GM12878 (cell line): ENCODE measurements around the gene THADA.

Experiments
- CEBPB ChIP-seq, 2 experiments: fragments of 150-350 bp in 1 of 2; IDR thresholded peaks; 2 replicates each; pipeline ENCODE4 v1.6.1; 2012 to 2014; ENCODE audit warnings: low read depth in 2 of 2, low read length in 2 of 2, borderline replicate concordance in 1 of 2, inconsistent platforms in 1 of 2
- GABPA ChIP-seq: IDR thresholded peaks from 2 replicates; pipeline ENCODE4 v1.6.1; 2014; ENCODE audit warnings: antibody characterized with exemption, low read depth, mild to moderate bottlenecking, inconsistent platforms
- MYC ChIP-seq: IDR thresholded peaks from 2 replicates; pipeline ENCODE4 v1.6.1; 2011; ENCODE audit warnings: mild to moderate bottlenecking, low read length, moderate library complexity, inconsistent platforms; ENCODE audit not compliant: insufficient read depth, insufficient replicate concordance, insufficient read length, severe bottlenecking
- POLR2A ChIP-seq: IDR thresholded peaks from 2 replicates; pipeline ENCODE4 v1.6.1; 2011; ENCODE audit warnings: low read depth, mild to moderate bottlenecking, low read length
- POLR2AphosphoS5 ChIP-seq: IDR thresholded peaks from 2 replicates; pipeline ENCODE4 v1.6.1; 2011; ENCODE audit warnings: mild to moderate bottlenecking, low read length, inconsistent platforms
- ZNF207 ChIP-seq: fragments of 450-650 bp; IDR thresholded peaks from 2 replicates; pipeline ENCODE4 v1.6.1; 2014; ENCODE audit warnings: antibody characterized with exemption, mild to moderate bottlenecking, borderline replicate concordance
- ZSCAN29 ChIP-seq: fragments of 450-650 bp; IDR thresholded peaks from 2 replicates; pipeline ENCODE4 v1.6.1; 2017; ENCODE audit warnings: mild to moderate bottlenecking, moderate library complexity
- TF ChIP-seq, protein P1 (sequence below), 3 experiments: IDR thresholded peaks in 2 of 3; conservative IDR thresholded peaks in 1 of 3; 2 replicates each; pipeline ENCODE4 v1.5.1; 2011; ENCODE audit warnings: low read depth in 3 of 3, low read length in 3 of 3, mild to moderate bottlenecking in 3 of 3, control low read depth in 2 of 3, moderate library complexity in 2 of 3, inconsistent platforms in 1 of 3, mixed read lengths in 1 of 3; ENCODE audit not compliant: control insufficient read depth in 2 of 3, insufficient read depth in 1 of 3; ENCODE audit errors: extremely low read depth in 1 of 3

DNA sequence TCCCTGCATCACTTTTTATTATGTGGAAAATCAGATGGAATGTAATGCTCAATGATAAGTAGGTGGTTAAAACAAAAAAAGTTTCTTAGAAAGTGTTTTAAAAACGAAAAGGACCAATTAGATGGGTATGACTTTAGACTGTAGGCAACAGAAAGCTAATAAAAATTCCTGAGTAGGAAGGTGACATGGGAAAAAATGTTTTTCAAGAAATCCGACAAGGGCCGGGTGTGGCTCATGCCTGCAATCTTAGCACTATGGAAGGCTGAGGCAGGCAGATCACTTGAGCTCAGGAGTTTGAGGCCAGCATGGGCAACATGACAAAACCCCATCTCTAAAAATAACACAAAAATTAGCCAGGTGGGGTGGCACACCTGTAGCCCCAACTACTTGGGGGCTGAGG lies 126.1 kb downstream of the THADA start:
- TF ChIP-seq GABPA (no peak), POLR2A (no peak), MYC (no peak), POLR2AphosphoS5 (no peak), ZNF207 (no peak), ZSCAN29 (no peak), CEBPB (IDR thresholded peaks at IDR 0.05; ENCODE audit: borderline replicate concordance in 1 of 2, low read depth in 2 of 2, low read length in 2 of 2) (no peak)
- TF ChIP-seq, protein P1, sequence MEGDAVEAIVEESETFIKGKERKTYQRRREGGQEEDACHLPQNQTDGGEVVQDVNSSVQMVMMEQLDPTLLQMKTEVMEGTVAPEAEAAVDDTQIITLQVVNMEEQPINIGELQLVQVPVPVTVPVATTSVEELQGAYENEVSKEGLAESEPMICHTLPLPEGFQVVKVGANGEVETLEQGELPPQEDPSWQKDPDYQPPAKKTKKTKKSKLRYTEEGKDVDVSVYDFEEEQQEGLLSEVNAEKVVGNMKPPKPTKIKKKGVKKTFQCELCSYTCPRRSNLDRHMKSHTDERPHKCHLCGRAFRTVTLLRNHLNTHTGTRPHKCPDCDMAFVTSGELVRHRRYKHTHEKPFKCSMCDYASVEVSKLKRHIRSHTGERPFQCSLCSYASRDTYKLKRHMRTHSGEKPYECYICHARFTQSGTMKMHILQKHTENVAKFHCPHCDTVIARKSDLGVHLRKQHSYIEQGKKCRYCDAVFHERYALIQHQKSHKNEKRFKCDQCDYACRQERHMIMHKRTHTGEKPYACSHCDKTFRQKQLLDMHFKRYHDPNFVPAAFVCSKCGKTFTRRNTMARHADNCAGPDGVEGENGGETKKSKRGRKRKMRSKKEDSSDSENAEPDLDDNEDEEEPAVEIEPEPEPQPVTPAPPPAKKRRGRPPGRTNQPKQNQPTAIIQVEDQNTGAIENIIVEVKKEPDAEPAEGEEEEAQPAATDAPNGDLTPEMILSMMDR (IDR thresholded peaks at IDR 0.05 in 2 of 3, conservative IDR thresholded peaks at IDR 0.05 in 1 of 3; ENCODE audit: control insufficient read depth in 2 of 3, extremely low read depth in 1 of 3, insufficient read depth in 1 of 3, low read depth in 3 of 3, low read length in 3 of 3), result no peak
